Measurements from ENCODE around the gene SEH1L.

- TF ChIP-seq, protein P1, sequence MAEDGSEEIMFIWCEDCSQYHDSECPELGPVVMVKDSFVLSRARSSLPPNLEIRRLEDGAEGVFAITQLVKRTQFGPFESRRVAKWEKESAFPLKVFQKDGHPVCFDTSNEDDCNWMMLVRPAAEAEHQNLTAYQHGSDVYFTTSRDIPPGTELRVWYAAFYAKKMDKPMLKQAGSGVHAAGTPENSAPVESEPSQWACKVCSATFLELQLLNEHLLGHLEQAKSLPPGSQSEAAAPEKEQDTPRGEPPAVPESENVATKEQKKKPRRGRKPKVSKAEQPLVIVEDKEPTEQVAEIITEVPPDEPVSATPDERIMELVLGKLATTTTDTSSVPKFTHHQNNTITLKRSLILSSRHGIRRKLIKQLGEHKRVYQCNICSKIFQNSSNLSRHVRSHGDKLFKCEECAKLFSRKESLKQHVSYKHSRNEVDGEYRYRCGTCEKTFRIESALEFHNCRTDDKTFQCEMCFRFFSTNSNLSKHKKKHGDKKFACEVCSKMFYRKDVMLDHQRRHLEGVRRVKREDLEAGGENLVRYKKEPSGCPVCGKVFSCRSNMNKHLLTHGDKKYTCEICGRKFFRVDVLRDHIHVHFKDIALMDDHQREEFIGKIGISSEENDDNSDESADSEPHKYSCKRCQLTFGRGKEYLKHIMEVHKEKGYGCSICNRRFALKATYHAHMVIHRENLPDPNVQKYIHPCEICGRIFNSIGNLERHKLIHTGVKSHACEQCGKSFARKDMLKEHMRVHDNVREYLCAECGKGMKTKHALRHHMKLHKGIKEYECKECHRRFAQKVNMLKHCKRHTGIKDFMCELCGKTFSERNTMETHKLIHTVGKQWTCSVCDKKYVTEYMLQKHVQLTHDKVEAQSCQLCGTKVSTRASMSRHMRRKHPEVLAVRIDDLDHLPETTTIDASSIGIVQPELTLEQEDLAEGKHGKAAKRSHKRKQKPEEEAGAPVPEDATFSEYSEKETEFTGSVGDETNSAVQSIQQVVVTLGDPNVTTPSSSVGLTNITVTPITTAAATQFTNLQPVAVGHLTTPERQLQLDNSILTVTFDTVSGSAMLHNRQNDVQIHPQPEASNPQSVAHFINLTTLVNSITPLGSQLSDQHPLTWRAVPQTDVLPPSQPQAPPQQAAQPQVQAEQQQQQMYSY (CRISPR knock-in tag; IDR thresholded peaks at IDR 0.05) = no peak
- TF ChIP-seq CTCF (IDR thresholded peaks at IDR 0.05 in 2 of 3, conservative IDR thresholded peaks at IDR 0.05 in 1 of 3; ENCODE audit: control insufficient read depth in 2 of 3, extremely low read depth in 1 of 3, insufficient read depth in 1 of 3, low read depth in 3 of 3, low read length in 3 of 3) (no peak), TCF3 (IDR thresholded peaks at IDR 0.05; ENCODE audit: borderline replicate concordance, insufficient read depth, low read depth, low read length) (no peak), KDM1A (IDR thresholded peaks at IDR 0.05; ENCODE audit: borderline replicate concordance) (no peak), CBX5 (IDR thresholded peaks at IDR 0.05; ENCODE audit: low read depth) (no peak), SRF (IDR thresholded peaks at IDR 0.05; ENCODE audit: low read depth in 2 of 2, low read length in 2 of 2) (no peak), NR2C1 (IDR thresholded peaks at IDR 0.05) (no peak), POLR2A (IDR thresholded peaks at IDR 0.05; ENCODE audit: low read depth, low read length) (no peak), ZNF24 (IDR thresholded peaks at IDR 0.05) (no peak)
- TF ChIP-seq, protein P2, sequence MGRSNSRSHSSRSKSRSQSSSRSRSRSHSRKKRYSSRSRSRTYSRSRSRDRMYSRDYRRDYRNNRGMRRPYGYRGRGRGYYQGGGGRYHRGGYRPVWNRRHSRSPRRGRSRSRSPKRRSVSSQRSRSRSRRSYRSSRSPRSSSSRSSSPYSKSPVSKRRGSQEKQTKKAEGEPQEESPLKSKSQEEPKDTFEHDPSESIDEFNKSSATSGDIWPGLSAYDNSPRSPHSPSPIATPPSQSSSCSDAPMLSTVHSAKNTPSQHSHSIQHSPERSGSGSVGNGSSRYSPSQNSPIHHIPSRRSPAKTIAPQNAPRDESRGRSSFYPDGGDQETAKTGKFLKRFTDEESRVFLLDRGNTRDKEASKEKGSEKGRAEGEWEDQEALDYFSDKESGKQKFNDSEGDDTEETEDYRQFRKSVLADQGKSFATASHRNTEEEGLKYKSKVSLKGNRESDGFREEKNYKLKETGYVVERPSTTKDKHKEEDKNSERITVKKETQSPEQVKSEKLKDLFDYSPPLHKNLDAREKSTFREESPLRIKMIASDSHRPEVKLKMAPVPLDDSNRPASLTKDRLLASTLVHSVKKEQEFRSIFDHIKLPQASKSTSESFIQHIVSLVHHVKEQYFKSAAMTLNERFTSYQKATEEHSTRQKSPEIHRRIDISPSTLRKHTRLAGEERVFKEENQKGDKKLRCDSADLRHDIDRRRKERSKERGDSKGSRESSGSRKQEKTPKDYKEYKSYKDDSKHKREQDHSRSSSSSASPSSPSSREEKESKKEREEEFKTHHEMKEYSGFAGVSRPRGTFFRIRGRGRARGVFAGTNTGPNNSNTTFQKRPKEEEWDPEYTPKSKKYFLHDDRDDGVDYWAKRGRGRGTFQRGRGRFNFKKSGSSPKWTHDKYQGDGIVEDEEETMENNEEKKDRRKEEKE (IDR thresholded peaks at IDR 0.05) = no peak
These were observed 69.5 kb downstream of the SEH1L start for GRCh38 chr18:13017247-13017875.
